Retinal pigment epithelial cell (primary cell): ENCODE data around the gene TENM4.

Source experiments
- DNase-seq: peaks from one replicate; pipeline ENCODE4 v3.0.0-alpha.2; 2010; ENCODE audit warnings: low read depth
- H3K4me3 ChIP-seq: 2 replicates; pipeline ENCODE4 v1.5.1; 2011; ENCODE audit warnings: mild to moderate bottlenecking, low read length, control low read depth, moderate library complexity
- CTCF ChIP-seq: conservative IDR thresholded peaks from 2 replicates; pipeline ENCODE4 v1.5.1; 2011; ENCODE audit warnings: low read depth, low read length, control low read depth, inconsistent platforms

Gene TENM4

GRCh38 chr11:78967811-78968210 lies 473.0 kb downstream of the TENM4 start:
- no peak for TF ChIP-seq CTCF
- no peak for DNase-seq

GRCh38 chr11:78965432-78965831 lies 475.4 kb downstream of the TENM4 start:
- no peak for DNase-seq
- no peak overlapping the region for H3K4me3 ChIP-seq
- no peak for TF ChIP-seq CTCF

More at GRCh38 chr11:78967811-78968210, 473.0 kb downstream of the TENM4 start:
- no peak overlapping the region for H3K4me3 ChIP-seq

GRCh38 chr11:78961937-78962701 lies 478.7 kb downstream of the TENM4 start:
- no peak for DNase-seq
- peak overlapping the region; percentile 54 for H3K4me3 ChIP-seq
- TF ChIP-seq CTCF: no peak

GRCh38 chr11:78961247-78961646 lies 479.6 kb downstream of the TENM4 start:
- DNase-seq: no peak
- TF ChIP-seq CTCF: peak; percentile 50
- no peak overlapping the region for H3K4me3 ChIP-seq

GRCh38 chr11:78958444-78958843 lies 482.4 kb downstream of the TENM4 start:
- no peak for TF ChIP-seq CTCF
- H3K4me3 ChIP-seq: no peak overlapping the region
- no peak for DNase-seq

- no peak for DNase-seq
- TF ChIP-seq CTCF: no peak
- H3K4me3 ChIP-seq: no peak overlapping the region
These were observed 483.2 kb downstream of the TENM4 start for GRCh38 chr11:78957476-78958245.
